Testis (tissue), 2 donors: ENCODE results near the gene SPOCD1.

Experiments used
- CTCF ChIP-seq, 3 experiments: fragments of 450-650 bp in 2 of 3; fragments of 200-600 bp in 1 of 3; sonication (generic) in 1 of 3; IDR thresholded peaks; one replicate each; pipeline ENCODE4 v1.5.1; 2016 to 2019; ENCODE audit warnings: antibody characterized with exemption in 3 of 3, mild to moderate bottlenecking in 2 of 3, moderate library complexity in 1 of 3
- POLR2A ChIP-seq: fragments of 450-650 bp; IDR thresholded peaks from one replicate; pipeline ENCODE4 v1.6.1; 2017; ENCODE audit warnings: antibody characterized with exemption, mild to moderate bottlenecking, moderate library complexity

GRCh38 chr1:31790641-31791091, 25.2 kb downstream of the SPOCD1 start:
- TF ChIP-seq POLR2A = no peak
- no peak for TF ChIP-seq CTCF (IDR thresholded peaks at IDR 0.05)
